HG03342 (cell line): ENCODE results near the gene OR5B21.

ENCODE experiments used
- ATAC-seq: cut with Tn5 transposase; IDR thresholded peaks from one replicate; pipeline ENCODE4 v1.9.1; 2021; ENCODE audit warnings: mild to moderate bottlenecking, moderate library complexity; ENCODE audit not compliant: unreplicated experiment

OR5B21 gene

DNA sequence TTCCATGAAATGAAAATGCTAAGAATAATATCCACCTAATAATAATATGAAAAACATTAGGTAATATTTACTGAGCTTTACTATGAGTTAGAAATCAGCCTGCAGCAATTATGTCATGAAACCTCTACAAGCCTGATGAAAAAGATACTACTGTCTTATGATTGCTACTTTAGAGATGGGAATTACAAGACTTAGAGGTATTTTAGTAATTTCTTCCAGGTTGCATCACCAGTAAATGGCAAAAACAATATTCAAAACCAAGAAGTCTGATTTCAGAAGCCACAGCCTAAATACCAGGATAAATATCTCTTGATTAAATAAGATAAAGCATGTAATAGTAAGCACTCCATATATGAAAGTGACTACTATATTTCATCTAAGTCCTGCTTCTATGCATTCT is 13.8 kb downstream of the OR5B21 start:
- no peak for ATAC-seq

DNA sequence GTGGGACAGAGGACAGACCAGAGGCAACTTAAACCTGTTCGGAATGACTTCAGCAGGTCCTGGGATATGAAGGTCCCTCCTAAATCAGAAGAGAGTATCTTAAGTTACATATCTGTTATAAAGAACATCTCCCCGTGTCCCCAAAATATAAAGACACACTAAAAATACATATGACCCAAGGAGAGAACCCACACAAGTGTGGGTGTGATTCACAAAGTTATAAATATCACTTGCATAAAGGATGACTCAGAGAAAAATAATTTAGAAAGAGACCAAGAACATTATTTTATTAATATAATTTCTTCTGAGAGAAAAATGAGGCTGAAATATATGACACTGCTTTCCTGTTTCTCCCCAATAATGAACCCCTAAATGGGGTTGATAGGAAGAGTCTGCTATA is 14.2 kb downstream of the OR5B21 start:
- no peak for ATAC-seq

DNA sequence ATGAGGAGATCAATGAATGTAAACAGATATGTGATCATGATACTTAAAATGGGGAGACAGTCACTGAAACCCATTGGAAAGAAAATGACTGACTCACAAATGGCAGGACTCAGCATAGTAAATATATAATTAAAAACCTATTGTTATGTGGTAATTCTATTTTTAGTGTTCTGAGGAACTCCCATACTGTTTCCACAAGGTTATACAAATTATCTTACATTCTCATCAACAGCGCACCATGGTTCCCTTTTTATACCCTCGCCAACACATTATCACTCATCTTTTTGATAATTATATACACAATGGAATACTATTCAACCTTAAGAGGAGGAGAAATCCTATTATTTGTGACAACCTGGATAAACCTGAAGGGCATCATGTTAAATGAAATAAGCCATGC is 17.1 kb downstream of the OR5B21 start:
- no peak for ATAC-seq

DNA sequence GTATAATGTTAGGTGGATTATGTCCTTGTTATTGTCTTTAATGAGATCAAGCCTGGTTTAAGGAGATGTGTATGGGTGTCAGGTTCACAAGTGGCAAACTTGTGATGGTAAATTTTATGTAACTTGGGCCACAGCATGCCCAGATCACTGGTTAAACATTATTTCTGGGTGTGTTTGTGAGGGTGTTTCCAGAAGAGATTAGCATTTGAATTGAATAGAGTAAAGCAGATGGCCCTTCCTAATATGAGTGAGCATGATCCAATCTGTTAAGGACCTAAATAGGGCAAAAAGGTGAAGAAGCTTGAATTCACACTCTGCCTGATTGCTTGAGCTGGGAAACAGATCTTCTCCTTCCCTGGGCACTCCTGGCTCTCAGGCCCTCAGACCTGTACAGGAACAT is 20.7 kb downstream of the OR5B21 start:
- no peak for ATAC-seq

DNA sequence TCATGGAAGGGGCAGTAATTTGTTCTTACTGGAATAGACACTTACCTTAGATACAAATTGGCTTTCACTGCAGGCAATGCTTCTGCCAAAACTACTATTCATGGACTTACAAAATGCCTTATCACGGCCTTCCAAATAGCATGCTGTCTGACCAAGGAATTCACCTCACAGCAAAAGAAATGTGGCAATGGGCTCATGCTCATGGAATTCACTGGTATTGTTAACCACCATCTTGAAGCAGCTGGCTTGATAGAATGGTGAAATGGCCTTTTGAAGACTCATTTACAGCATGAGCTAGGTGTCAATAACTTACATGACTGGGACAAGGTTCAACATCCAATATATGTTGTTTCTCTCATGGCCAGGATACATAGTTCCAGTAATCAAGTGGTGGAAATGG is 21.9 kb downstream of the OR5B21 start:
- no peak for ATAC-seq

GRCh38 chr11:58471892-58472291 is 36.0 kb downstream of the OR5B21 start:
- ATAC-seq, result no peak

GRCh38 chr11:58466293-58466692 is 41.6 kb downstream of the OR5B21 start:
- ATAC-seq, result no peak

DNA sequence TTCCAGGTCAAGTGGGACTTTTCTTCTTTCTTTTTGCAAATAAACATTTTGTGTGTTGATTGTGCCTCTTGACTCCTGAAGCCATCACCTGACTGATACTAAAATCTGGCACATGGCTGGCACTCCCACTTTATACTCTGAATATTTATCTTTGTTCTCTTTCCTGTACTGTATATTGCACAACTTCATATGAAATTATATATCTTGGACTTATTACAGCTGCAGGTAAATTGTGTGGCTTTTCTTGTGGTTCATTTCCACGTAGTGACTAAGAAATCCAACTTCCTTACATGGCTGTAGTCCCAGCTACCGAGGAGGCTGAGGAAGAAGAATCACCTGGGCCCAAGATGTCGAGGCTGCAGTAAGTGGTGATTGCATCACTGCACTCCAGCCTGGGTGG is 42.2 kb downstream of the OR5B21 start:
- no peak for ATAC-seq
